HepG2 (cell line): ENCODE results near the gene ARL14EP. TPM values are rescaled to one million over a fixed set of nuclear protein-coding genes. Genes with fewer than 3 reads are reported as not detected.

Experiments used
- CBX5 ChIP-seq: sonication (generic); formaldehyde crosslinking; IDR thresholded peaks from 2 replicates; pipeline ENCODE4 v1.4.0; 2020; ENCODE audit warnings: missing genetic modification reagents, borderline replicate concordance
- HDAC2 ChIP-seq: sonication (generic); formaldehyde crosslinking; IDR thresholded peaks from 2 replicates; pipeline ENCODE4 v1.4.0; 2020; ENCODE audit warnings: missing genetic modification reagents
- HOXA5 ChIP-seq: sonication (generic); formaldehyde crosslinking; IDR thresholded peaks from 2 replicates; pipeline ENCODE4 v1.4.0; 2020; ENCODE audit warnings: missing genetic modification reagents
- HOXD1 ChIP-seq: sonication (generic); formaldehyde crosslinking; IDR thresholded peaks from 2 replicates; pipeline ENCODE4 v1.5.0; 2020; ENCODE audit warnings: missing genetic modification reagents
- PAF1 ChIP-seq: IDR thresholded peaks from 2 replicates; pipeline ENCODE4 v1.6.1; 2016; ENCODE audit warnings: missing genetic modification reagents, missing compliant biosample characterization
- RARA ChIP-seq: IDR thresholded peaks from 2 replicates; pipeline ENCODE4 v1.6.1; 2016; ENCODE audit warnings: missing genetic modification reagents, missing compliant biosample characterization
- SAFB2 ChIP-seq: sonication (generic); formaldehyde crosslinking; IDR thresholded peaks from 2 replicates; pipeline ENCODE4 v1.5.1; 2020; ENCODE audit warnings: missing genetic modification reagents, low read depth, mild to moderate bottlenecking, borderline replicate concordance
- SAP130 ChIP-seq: IDR thresholded peaks from 2 replicates; pipeline ENCODE4 v1.6.1; 2016; ENCODE audit warnings: low read depth
- SOX13 ChIP-seq, 3 experiments: fragments of 450-650 bp in 1 of 3; sonication (generic) in 1 of 3; formaldehyde crosslinking in 1 of 3; IDR thresholded peaks in 2 of 3; conservative IDR thresholded peaks in 1 of 3; 2 replicates each; pipeline versions ENCODE4 v1.5.0 to v1.6.1; 2016 to 2020; ENCODE audit warnings: antibody characterized with exemption in 1 of 3, mild to moderate bottlenecking in 1 of 3, missing compliant biosample characterization in 1 of 3, missing genetic modification reagents in 1 of 3, moderate library complexity in 1 of 3
- SOX5 ChIP-seq: IDR thresholded peaks from 2 replicates; pipeline ENCODE4 v1.6.1; 2016; ENCODE audit warnings: borderline replicate concordance
- TRIM24 ChIP-seq: sonication (generic); formaldehyde crosslinking; IDR thresholded peaks from 2 replicates; pipeline ENCODE4 v1.8.0; 2022; ENCODE audit warnings: mild to moderate bottlenecking, missing genetic modification reagents
- WIZ ChIP-seq: sonication (generic); formaldehyde crosslinking; IDR thresholded peaks from 2 replicates; pipeline ENCODE4 v1.5.1; 2020; ENCODE audit warnings: mild to moderate bottlenecking, missing genetic modification reagents
- XBP1 ChIP-seq: sonication (generic); formaldehyde crosslinking; IDR thresholded peaks from 2 replicates; pipeline ENCODE4 v1.5.0; 2020; ENCODE audit warnings: missing genetic modification reagents
- ZKSCAN5 ChIP-seq: sonication (generic); formaldehyde crosslinking; IDR thresholded peaks from 2 replicates; pipeline ENCODE4 v1.5.1; 2020; ENCODE audit warnings: mild to moderate bottlenecking, missing genetic modification reagents
- ZNF121 ChIP-seq: sonication (generic); formaldehyde crosslinking; IDR thresholded peaks from 2 replicates; pipeline ENCODE4 v1.5.0; 2020; ENCODE audit warnings: mild to moderate bottlenecking, missing genetic modification reagents
- ZNF260 ChIP-seq: sonication (generic); formaldehyde crosslinking; IDR thresholded peaks from 2 replicates; pipeline ENCODE4 v1.4.0; 2020; ENCODE audit warnings: missing genetic modification reagents, low read depth, mild to moderate bottlenecking, borderline replicate concordance
- ZNF264 ChIP-seq: sonication (generic); formaldehyde crosslinking; IDR thresholded peaks from 2 replicates; pipeline ENCODE4 v1.4.0; 2020; ENCODE audit warnings: missing genetic modification reagents
- ZNF468 ChIP-seq: sonication (generic); formaldehyde crosslinking; IDR thresholded peaks from 2 replicates; pipeline ENCODE4 v1.8.0; 2022; ENCODE audit warnings: mild to moderate bottlenecking, moderate library complexity, missing genetic modification reagents
- ZNF605 ChIP-seq: sonication (generic); formaldehyde crosslinking; IDR thresholded peaks from 2 replicates; pipeline ENCODE4 v1.8.0; 2022; ENCODE audit warnings: mild to moderate bottlenecking, missing genetic modification reagents
- ZNF674 ChIP-seq: sonication (generic); formaldehyde crosslinking; IDR thresholded peaks from 2 replicates; pipeline ENCODE4 v1.5.0; 2020; ENCODE audit warnings: low read depth, mild to moderate bottlenecking, missing genetic modification reagents
- ZNF678 ChIP-seq: sonication (generic); formaldehyde crosslinking; IDR thresholded peaks from 2 replicates; pipeline ENCODE4 v1.4.0; 2020; ENCODE audit warnings: mild to moderate bottlenecking, missing genetic modification reagents
- polyA plus RNA-seq, 8 experiments: library from polyadenylated mRNA; depleted of rRNA in 3 of 8; stranded (reverse) in 7 of 8; unstranded in 1 of 8; fragments of >200 nt; fragmentation: Illumina TruSeq in 4 of 8; extraction: Trizol in 4 of 8; gene quantifications; 2 replicates each; pipeline versions ENCODE4 v1.2.1 to v1.2.3, GENCODE V29; 2011 to 2016; ENCODE audit warnings: low read depth in 4 of 8, missing spikeins in 1 of 8, mixed read lengths in 1 of 8; ENCODE audit not compliant: insufficient read depth in 1 of 8
- total RNA-seq, 5 experiments: library from RNA; depleted of rRNA; stranded (reverse); fragments of >200 nt; fragmentation: Illumina TruSeq; extraction: Trizol; gene quantifications; 2 replicates each; pipeline ENCODE4 v1.2.3, GENCODE V29; 2016; ENCODE audit warnings: low read depth in 1 of 5
- TF ChIP-seq, protein P1 (sequence below): IDR thresholded peaks from 2 replicates; pipeline ENCODE4 v1.4.0; 2020; ENCODE audit warnings: mild to moderate bottlenecking, missing genetic modification reagents
- TF ChIP-seq, protein P2 (sequence below): sonication (generic); formaldehyde crosslinking; IDR thresholded peaks from 2 replicates; pipeline ENCODE4 v1.5.1; 2020; ENCODE audit warnings: missing genetic modification reagents, mild to moderate bottlenecking, borderline replicate concordance

The ARL14EP gene
- total and polyA plus RNA-seq, 2 of the 13 experiments (the other 11 are each of a cell fraction or from before 2014, with no cell fraction given) = 9.8 to 15.4 TPM

DNA sequence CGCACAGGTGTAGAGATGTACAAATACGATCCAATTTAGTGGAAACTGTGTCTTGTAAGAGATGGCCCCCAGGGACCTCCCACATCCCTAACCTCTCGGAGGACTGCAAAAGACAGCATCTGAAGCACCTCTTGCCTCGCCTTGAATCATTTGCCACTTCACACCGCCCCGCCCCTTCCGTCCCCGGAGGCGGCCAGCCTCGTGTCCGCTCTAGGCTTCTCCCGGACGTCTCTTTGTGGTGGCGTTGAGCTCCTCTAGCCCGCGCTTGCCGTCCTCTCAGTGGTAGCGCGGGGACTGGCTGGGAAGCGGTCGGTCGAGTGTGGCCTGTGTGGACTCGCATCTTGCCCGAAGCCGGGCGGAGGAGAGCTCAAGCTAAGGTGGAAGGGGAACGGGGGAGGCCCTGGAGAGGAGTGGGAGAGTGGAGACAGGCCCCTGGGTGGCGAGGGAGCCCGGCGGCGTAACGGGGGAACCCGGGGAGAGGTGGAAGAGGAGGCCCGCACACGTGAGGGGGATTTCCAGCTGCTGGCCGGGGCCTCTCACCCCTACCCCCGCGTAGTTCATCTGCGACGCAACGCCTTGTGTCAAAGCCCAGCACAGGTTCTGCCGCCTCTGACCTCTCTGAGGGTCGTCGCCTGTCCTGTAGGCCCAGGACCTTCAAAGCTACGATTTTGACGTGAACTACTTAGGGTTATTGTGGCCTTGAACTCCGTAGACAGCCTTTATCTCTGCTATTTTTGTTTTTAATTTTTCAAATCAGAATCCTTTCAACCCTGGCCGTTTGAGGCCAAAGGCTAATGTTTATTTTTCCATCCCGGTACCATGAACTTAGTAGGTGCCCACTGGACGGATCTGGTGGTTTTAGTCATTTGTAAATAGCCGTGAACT is at the start of gene ARL14EP (continued):
- TF ChIP-seq, protein P1, sequence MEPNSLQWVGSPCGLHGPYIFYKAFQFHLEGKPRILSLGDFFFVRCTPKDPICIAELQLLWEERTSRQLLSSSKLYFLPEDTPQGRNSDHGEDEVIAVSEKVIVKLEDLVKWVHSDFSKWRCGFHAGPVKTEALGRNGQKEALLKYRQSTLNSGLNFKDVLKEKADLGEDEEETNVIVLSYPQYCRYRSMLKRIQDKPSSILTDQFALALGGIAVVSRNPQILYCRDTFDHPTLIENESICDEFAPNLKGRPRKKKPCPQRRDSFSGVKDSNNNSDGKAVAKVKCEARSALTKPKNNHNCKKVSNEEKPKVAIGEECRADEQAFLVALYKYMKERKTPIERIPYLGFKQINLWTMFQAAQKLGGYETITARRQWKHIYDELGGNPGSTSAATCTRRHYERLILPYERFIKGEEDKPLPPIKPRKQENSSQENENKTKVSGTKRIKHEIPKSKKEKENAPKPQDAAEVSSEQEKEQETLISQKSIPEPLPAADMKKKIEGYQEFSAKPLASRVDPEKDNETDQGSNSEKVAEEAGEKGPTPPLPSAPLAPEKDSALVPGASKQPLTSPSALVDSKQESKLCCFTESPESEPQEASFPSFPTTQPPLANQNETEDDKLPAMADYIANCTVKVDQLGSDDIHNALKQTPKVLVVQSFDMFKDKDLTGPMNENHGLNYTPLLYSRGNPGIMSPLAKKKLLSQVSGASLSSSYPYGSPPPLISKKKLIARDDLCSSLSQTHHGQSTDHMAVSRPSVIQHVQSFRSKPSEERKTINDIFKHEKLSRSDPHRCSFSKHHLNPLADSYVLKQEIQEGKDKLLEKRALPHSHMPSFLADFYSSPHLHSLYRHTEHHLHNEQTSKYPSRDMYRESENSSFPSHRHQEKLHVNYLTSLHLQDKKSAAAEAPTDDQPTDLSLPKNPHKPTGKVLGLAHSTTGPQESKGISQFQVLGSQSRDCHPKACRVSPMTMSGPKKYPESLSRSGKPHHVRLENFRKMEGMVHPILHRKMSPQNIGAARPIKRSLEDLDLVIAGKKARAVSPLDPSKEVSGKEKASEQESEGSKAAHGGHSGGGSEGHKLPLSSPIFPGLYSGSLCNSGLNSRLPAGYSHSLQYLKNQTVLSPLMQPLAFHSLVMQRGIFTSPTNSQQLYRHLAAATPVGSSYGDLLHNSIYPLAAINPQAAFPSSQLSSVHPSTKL (CRISPR knock-in tag) = peak; percentile 72
- TF ChIP-seq ZNF674 (0 out of 2 replicates have a peak, but pooled peaks have one; percentile 85), SAP130 (CRISPR knock-in tag) (peak; percentile 94), ZNF468 (CRISPR knock-in tag) (peak; percentile 32; the same call in 1 of the 2 replicates), TRIM24 (CRISPR knock-in tag) (no peak), RARA (CRISPR knock-in tag) (peak; percentile 50), SOX13 (IDR thresholded peaks at IDR 0.05) (no peak), SOX13 (CRISPR knock-in tag; conservative IDR thresholded peaks at IDR 0.05 in 1 of 2, IDR thresholded peaks at IDR 0.05 in 1 of 2) (peak in 1 of 2 experiments; percentile 66; a peak in 2 of 4 replicates), HDAC2 (CRISPR knock-in tag) (peak; percentile 57), ZNF605 (CRISPR knock-in tag) (peak; percentile 80), HOXD1 (0 out of 2 replicates have a peak, but pooled peaks have one; percentile 30), ZNF260 (no peak), ZNF678 (CRISPR knock-in tag) (peak; percentile 81; the same call in 1 of the 2 replicates), CBX5 (CRISPR knock-in tag) (peak; percentile 99), ZNF264 (no peak; the same call in 1 of the 2 replicates), PAF1 (no peak), ZNF121 (peak; percentile 84), ZKSCAN5 (no peak), SAFB2 (CRISPR knock-in tag) (peak; percentile 91; the same call in 1 of the 2 replicates), XBP1 (CRISPR knock-in tag) (peak; percentile 69; the same call in 1 of the 2 replicates), WIZ (CRISPR knock-in tag) (peak; percentile 94; the same call in 1 of the 2 replicates), HOXA5 (CRISPR knock-in tag) (no peak; the same call in 1 of the 2 replicates), SOX5 (CRISPR knock-in tag) (peak; percentile 44; the same call in 1 of the 2 replicates)
- TF ChIP-seq, protein P2, sequence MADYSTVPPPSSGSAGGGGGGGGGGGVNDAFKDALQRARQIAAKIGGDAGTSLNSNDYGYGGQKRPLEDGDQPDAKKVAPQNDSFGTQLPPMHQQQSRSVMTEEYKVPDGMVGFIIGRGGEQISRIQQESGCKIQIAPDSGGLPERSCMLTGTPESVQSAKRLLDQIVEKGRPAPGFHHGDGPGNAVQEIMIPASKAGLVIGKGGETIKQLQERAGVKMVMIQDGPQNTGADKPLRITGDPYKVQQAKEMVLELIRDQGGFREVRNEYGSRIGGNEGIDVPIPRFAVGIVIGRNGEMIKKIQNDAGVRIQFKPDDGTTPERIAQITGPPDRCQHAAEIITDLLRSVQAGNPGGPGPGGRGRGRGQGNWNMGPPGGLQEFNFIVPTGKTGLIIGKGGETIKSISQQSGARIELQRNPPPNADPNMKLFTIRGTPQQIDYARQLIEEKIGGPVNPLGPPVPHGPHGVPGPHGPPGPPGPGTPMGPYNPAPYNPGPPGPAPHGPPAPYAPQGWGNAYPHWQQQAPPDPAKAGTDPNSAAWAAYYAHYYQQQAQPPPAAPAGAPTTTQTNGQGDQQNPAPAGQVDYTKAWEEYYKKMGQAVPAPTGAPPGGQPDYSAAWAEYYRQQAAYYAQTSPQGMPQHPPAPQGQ (CRISPR knock-in tag) = no peak
